Measurements from ENCODE around the gene RABL6.

The RABL6 gene

GRCh38 chr9:136814725-136815421 lies 7.1 kb downstream of the RABL6 start:
- no peak for DNase-seq
- no peak for TF ChIP-seq POLR2A (IDR thresholded peaks at IDR 0.05; ENCODE audit: low read length)

- TF ChIP-seq POLR2A (IDR thresholded peaks at IDR 0.05; ENCODE audit: low read length): no peak
- no peak for TF ChIP-seq GATA1 (IDR thresholded peaks at IDR 0.05; ENCODE audit: low read depth, low read length)
Observed at GRCh38 chr9:136815422-136815782, 7.7 kb downstream of the RABL6 start.

GRCh38 chr9:136820971-136821825 lies 13.4 kb downstream of the RABL6 start:
- DNase-seq: no peak
- no peak for TF ChIP-seq POLR2A (IDR thresholded peaks at IDR 0.05; ENCODE audit: low read length)
- TF ChIP-seq GATA1 (IDR thresholded peaks at IDR 0.05; ENCODE audit: low read depth, low read length): no peak

More at GRCh38 chr9:136815422-136815782, 7.7 kb downstream of the RABL6 start:
- DNase-seq: no peak

GRCh38 chr9:136821826-136822544 lies 14.2 kb downstream of the RABL6 start:
- no peak for TF ChIP-seq GATA1 (IDR thresholded peaks at IDR 0.05; ENCODE audit: low read depth, low read length)
- no peak for TF ChIP-seq POLR2A (IDR thresholded peaks at IDR 0.05; ENCODE audit: low read length)
- DNase-seq: no peak

- no peak for DNase-seq
- TF ChIP-seq POLR2A (IDR thresholded peaks at IDR 0.05; ENCODE audit: low read length): no peak
- no peak for TF ChIP-seq GATA1 (IDR thresholded peaks at IDR 0.05; ENCODE audit: low read depth, low read length)
Observed at GRCh38 chr9:136823136-136824046, 15.6 kb downstream of the RABL6 start.

- TF ChIP-seq POLR2A (IDR thresholded peaks at IDR 0.05; ENCODE audit: low read length): no peak
- TF ChIP-seq GATA1 (IDR thresholded peaks at IDR 0.05; ENCODE audit: low read depth, low read length): no peak
- no peak for DNase-seq
Observed at GRCh38 chr9:136824496-136825225, 16.9 kb downstream of the RABL6 start.

- TF ChIP-seq GATA1 (IDR thresholded peaks at IDR 0.05; ENCODE audit: low read depth, low read length) (no peak), POLR2A (IDR thresholded peaks at IDR 0.05; ENCODE audit: low read length) (no peak)
- DNase-seq: no peak
Observed at GRCh38 chr9:136825295-136826187, 17.8 kb downstream of the RABL6 start.

- DNase-seq: no peak
- TF ChIP-seq GATA1 (IDR thresholded peaks at IDR 0.05; ENCODE audit: low read depth, low read length) (no peak), POLR2A (IDR thresholded peaks at IDR 0.05; ENCODE audit: low read length) (no peak)
Observed at GRCh38 chr9:136826188-136826541, 18.4 kb downstream of the RABL6 start.

- no peak for DNase-seq
- no peak for TF ChIP-seq POLR2A (IDR thresholded peaks at IDR 0.05; ENCODE audit: low read length)
Observed at GRCh38 chr9:136826703-136827582, 19.2 kb downstream of the RABL6 start.

- TF ChIP-seq GATA1 (IDR thresholded peaks at IDR 0.05; ENCODE audit: low read depth, low read length): no peak
- TF ChIP-seq POLR2A (IDR thresholded peaks at IDR 0.05; ENCODE audit: low read length): no peak
- no peak for DNase-seq
Observed at GRCh38 chr9:136827794-136828473, 20.2 kb downstream of the RABL6 start.

All from erythroblast (primary cell).